ENCODE results near the gene NOS1AP.
"Not testable (repeated sequence)": the region's sequence is repeated elsewhere in the genome, so short reads cannot be mapped to it uniquely, and the experiment has no call there.

Gene NOS1AP

DNA sequence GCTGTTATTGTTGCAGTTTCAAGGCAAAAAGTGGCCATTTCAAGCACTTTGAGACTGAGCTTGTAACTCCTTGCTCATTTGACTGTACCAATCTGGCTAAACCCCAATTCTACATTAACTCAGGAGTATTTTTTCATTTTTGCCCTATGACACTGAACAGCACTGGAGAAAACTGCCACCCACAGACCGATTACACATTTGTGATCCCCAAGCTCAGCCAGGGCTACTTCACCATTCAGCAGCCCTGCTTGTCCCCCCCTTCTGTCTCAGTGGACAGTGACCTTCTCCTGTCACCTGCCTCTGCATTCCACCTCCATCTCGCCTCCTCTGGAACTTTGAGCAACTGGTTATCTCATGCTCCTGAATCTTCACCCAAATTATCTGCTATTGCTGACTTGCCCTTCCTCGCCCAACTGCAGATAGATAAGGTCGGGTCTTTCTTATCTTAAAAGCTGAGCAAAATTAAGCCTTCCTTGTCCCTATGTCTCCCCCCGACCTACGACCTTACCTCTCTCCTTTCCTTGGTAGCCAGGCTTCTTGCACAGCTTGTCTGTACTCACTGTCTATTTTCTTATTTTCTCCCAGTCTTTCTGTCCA is 281.9 kb downstream of the NOS1AP start:
- no peak for DNase-seq

- DNase-seq: not testable (repeated sequence)
Measured at GRCh38 chr1:162351874-162352273, 282.4 kb downstream of the NOS1AP start.

DNA sequence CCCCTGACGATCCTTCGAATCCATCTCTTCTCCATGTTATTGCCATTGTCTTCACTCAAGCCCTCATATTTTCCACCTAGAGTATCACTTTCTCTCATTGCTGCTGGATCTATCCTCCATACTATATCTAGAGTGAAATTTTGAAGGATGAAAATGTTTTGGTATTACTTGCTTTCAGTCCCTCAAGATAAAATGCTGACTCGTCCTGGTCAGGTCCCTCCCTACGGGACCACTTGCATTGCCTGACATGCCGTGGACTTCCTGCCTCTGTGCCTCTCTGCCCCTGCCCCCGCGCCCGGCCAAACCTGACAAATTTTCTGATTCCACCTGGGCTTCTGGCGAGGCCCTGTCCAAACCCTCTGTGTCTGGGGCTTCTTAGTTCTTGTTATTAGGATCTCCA is 283.6 kb downstream of the NOS1AP start:
- no peak for DNase-seq

DNA sequence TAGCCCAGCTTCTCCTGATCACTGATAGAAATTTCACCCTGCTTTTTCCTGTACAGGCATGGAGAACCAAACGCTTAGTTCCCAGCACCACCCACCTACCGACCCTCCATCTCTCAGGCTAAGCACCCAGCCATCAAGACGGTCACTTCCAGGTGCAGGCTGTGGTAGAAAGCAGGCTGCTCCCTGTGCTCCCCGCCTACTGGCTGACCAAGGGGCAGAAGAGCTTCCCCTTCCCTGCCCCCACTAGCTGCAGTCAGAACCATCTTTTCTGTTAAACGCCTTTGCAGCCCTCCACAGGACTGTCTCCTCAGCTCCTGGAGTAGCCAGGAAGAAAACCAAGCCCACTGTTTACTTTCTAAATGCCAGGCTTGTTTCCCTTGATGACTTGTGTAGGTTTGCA is 284.2 kb downstream of the NOS1AP start:
- DNase-seq: no peak

DNA sequence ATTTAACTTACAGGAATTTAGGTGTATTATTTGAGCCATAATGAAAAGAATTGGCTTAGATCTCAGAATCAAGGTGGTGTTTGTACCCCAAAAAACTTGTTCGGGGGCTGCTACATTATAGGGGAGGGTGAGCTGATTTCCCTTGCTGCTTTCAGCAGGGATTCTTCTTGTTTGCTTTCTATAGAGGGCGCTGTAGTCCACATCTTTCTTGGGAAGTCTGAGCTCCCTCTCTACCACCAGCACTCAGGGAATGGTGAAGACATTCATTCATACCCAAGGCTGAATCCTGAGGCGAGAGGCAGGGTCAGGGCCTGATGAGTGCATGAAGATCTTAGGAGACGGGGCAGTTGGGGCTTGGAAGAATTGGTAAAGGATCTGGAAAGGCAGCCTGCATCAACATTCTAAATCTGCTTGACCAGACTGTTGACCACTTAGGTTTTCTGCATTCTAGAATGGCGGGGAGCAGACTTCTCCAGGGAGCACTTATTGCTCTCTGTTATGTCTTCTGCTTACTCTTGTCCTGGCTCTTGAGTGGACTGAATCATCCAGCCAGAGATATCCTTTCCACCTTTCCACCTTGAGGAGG is 288.3 kb downstream of the NOS1AP start:
- no peak for DNase-seq

- no peak for DNase-seq
Measured at GRCh38 chr1:162358928-162359327, 289.4 kb downstream of the NOS1AP start.

DNA sequence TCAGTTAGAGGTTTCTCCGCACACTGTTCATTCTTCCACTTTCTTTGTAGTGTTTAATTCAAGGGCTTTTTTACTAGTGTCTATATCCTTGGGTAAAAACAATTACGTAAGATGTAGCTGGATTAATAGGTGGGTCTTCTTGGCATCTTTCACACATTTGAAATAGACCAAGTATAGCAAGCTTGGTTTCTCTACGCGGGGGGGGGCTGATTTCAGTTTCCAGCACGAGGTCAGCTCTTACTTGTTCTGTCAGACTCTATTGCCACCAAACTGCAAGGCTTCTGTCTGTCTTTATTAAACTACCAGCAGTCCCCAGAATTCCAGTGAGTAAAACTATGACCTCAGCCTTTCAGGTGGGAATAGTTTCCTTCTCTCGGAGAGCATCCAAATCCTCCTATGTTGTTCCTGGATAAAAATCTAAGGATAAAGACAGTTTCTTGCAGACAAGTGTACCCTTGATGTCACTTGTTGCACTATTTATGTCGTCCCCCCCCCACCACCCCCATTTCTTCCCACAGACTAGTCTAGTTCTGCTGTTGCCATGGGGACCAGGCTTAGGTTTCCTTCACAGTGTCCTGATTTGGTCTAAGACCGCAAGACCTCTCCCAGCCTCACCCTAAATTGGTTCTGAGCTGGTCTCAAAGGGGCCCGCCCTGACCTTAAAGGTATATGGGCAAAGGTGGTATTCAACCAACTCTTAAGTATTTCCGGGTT is 290.2 kb downstream of the NOS1AP start:
- no peak for DNase-seq

- DNase-seq: no peak
Measured at GRCh38 chr1:162360237-162360873, 290.9 kb downstream of the NOS1AP start.

- no peak for DNase-seq
Measured at GRCh38 chr1:162360874-162361260, 291.4 kb downstream of the NOS1AP start.

DNA sequence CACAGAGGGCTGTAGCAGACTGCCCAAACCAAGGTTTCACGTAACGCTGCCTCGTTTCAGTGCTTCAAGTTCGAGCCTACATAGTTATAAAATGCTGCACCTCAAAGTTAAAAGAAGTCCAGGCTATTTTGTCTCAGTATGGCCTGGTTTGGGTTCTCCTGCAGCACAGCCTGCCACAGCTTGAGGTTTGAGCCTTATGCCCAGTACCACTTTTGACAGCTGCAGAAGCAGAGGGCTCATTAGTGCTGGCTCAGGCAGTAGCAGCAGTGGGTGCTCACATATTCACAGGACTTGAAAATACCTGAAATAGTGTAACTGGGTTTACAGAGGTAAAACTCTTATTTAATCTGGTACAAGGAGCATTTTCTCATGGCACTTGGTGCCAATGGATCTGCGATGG is 291.9 kb downstream of the NOS1AP start:
- DNase-seq: no peak

DNA sequence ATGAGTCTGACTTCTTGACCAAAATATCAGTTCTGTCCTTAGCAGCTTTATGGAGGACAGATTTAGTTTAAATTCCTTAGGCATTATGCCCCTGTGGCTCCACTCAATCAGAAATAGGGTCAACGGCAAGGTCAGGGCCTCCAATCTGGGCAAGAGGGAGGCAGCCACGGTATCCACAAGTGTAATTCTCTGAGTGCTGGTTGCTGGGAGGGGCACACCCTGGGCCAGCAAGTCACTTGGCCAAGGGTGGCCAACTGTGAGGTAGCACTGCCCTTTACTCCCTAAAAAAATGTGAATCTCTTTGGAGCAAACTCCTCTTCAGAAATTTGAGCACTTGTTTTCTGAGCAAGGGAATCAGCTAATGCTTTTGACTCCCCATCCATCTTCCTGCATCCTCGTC is 294.3 kb downstream of the NOS1AP start:
- no peak for DNase-seq

DNA sequence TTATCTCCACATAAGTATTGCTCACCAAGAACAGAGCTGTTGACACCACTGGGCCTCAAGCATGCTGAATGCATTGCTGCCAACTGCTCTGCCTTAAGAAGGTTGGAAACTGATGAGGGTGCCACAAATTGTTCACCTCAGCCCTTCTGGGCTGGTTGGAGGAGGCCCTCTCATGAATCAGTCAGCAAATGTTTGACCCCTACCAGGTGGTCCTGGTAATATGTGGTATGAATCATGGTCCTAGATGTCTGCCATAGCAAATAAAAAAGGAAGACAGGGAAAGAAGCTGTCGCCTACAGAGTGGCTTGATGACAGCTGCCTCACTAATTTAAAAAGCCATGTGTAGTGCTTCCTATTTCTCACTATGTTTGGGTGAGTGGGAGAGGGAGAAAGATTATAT is 295.0 kb downstream of the NOS1AP start:
- no peak for DNase-seq

- DNase-seq: no peak
Measured at GRCh38 chr1:162365284-162366020, 296.0 kb downstream of the NOS1AP start.

DNA sequence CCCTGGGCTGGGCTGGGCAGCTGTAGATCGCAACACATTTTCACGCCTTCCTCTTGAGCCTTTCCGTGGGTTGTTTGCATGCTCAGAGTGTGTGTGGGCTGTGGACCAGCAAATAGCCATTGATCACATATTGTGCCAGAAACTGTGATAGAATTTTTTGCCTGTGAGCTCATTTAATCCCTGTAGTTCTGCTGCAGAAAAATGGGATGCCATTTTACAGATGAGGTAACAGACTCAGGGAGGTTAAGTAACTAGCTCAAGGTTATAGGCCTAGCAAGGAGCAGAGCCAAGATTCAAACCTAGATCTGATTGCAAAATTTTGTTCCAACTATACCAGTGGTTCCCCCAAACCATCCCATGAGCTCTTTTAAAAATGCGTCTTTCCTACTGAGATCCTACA is 296.7 kb downstream of the NOS1AP start:
- no peak for DNase-seq

- DNase-seq: no peak
Measured at GRCh38 chr1:162366671-162367070, 297.2 kb downstream of the NOS1AP start.

GRCh38 chr1:162367073-162367472 is 297.6 kb downstream of the NOS1AP start:
- DNase-seq: no peak

DNA sequence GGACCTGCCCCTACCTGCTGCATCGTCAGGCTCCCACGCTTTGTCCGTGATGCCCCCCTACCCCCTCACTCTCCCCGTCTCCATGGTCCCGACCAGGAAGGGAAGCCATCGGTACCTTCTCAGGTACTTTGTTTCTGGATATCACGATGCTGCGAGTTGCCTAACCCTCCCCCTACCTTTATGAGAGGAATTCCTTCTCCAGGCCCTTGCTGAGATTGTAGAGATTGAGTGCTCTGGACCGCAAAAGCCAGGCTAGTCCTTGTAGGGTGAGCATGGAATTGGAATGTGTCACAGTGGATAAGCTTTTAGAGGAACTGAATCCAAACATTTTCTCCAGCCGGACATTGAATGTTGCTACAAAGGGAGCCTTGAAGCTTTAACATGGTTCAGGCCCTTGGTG is 298.3 kb downstream of the NOS1AP start:
- DNase-seq: no peak

GRCh38 chr1:162368451-162368850 is 299.0 kb downstream of the NOS1AP start:
- no peak for DNase-seq

DNA sequence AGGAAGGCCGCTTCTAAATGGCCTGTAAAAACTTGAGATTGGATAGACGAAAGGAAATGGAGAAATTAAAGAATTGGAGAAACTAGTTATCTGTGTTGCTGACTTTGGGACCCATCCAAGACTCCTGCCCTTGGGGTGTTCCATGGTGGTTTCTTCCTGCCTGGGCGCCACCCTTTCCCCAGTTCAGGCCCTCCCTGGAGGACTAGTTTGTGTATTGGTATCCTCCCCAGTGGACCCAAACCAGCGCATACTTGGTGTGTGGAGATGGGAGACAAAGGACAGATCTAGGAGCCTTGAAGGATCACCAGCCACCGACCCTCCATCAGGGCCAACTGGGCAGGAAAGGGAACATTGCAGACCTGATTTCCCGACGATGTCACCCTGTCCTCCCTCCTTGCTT is 300.1 kb downstream of the NOS1AP start:
- DNase-seq: no peak

- no peak for DNase-seq
Measured at GRCh38 chr1:162370161-162370560, 300.7 kb downstream of the NOS1AP start.

DNA sequence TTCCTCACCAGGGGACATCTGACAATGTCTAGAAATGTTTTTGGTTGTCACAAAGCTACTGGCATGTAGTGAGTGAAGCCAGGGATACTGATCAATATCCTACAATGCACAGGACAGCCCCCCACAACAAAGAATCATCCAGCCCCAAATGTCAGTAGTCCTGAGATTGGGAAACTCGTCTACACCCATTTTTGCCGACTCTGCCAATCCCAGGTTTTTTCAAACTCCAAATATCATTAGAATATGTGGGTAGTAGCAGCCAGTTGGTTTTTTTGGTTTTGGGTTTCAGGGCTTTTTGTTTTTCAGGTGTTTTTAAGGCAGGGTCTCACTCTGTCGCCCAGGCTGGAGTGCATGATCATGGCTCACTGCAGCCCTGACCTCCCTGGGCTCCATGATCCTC is 301.2 kb downstream of the NOS1AP start:
- no peak for DNase-seq

DNA sequence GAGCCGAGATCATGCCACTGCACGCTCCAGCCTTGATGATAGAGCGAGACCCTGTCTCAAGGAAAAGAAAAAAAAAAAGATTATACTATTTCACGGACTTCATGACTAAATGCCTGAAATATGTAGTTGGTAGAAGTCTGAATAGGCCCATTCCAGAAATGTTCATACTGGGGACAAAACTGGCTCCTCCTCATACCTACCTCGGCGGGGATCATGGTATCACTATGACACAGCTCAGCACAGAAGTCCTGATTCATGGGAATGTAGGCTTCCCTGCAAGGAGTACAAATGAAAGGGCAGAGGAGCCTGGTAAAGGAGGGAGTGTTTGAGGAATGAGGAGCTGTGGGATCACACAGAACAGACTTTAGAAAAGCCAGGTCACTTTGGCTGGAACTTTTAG is 302.1 kb downstream of the NOS1AP start:
- DNase-seq: no peak
